IPS-18c (cell line): ENCODE results near the gene NR2C2.
"Not testable (repeated sequence)": the region's sequence is repeated elsewhere in the genome, so short reads cannot be mapped to it uniquely, and the experiment has no call there.

Source experiments
- H3K4me3 ChIP-seq: 2 replicates; pipeline ENCODE4 v1.7.0; 2013; ENCODE audit warnings: low read depth, mild to moderate bottlenecking, low read length, moderate library complexity; ENCODE audit not compliant: insufficient read depth
- H3K9me3 ChIP-seq: one replicate; pipeline ENCODE4 v1.6.1; 2013; ENCODE audit warnings: mild to moderate bottlenecking, low read length, moderate library complexity; ENCODE audit not compliant: control insufficient read depth, insufficient read depth

Gene NR2C2

GRCh38 chr3:14947100-14947885 is at the start of gene NR2C2:
Gene NR2C2 (plus strand): TSS chr3:14947583. CDS start chr3:15003915, 56,332 bp downstream.
- Histone ChIP-seq H3K4me3 (peak within 1 kb of the TSS; percentile 82), H3K9me3 (no peaks in the 10 kb centered on the region)

GRCh38 chr3:14898929-14899328 is 48.5 kb upstream of the NR2C2 start:
- H3K4me3 ChIP-seq = no peak overlapping the region
- H3K9me3 ChIP-seq = peaks cover 2% of the 10 kb centered on the region

GRCh38 chr3:14899993-14900618 is 47.3 kb upstream of the NR2C2 start:
- Histone ChIP-seq H3K4me3 (no peak overlapping the region), H3K9me3 (no peaks in the 10 kb centered on the region)

GRCh38 chr3:14900881-14901873 is 46.2 kb upstream of the NR2C2 start:
- H3K9me3 ChIP-seq = no peaks in the 10 kb centered on the region
- no peak overlapping the region for H3K4me3 ChIP-seq

DNA sequence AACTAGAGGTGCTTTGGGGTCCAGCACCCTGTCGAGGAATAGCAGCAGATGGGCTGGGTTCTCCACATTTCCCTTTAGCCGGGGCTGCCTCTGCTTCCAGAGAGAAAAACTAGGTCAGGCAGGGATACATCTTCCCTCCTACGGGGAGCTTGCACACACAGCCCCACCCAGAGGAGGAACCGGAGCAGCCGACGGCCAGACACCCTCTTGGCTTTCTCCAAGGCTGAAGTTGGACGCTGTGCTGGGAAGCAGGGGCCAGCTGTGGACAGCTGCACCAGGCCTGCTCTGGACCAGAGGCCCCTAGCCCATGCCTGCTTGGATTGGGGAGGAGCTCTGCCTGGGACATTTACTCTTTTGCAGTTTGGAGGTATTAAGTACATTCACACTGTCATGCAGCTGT is 44.7 kb upstream of the NR2C2 start:
- Histone ChIP-seq H3K4me3 (no peak overlapping the region), H3K9me3 (no peaks in the 10 kb centered on the region)

GRCh38 chr3:14903501-14903900 is 43.9 kb upstream of the NR2C2 start:
- not testable (repeated sequence) for H3K9me3 ChIP-seq, H3K4me3 ChIP-seq

DNA sequence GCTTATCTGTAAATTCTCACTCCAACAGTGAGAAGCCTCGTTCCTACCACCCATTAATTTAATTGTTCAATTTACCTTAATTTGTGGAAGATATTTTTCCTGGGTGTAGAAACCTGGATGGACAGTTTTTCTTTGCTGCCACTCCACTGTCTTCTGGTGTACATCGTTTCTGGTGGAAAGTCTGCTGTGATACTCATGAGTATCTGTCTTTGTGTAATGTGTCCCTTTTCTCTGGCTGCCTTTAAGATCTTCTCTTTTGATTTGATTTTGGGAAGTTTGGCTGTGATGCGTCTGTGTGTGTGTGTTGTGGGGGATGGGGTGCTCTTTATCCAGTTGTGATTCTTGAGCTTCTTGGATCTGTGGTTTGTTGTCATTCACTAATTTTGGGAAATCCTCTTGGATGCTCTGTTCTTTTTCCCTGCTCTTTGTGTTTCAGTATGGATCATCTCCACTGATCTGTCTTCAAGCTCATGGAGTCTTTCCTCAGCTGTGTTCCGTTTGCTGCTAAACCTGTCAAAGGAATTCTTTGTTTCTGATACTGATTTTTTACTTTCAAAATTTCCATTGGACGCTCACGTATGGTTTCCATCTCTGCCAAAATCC is 42.2 kb upstream of the NR2C2 start:
- no peaks in the 10 kb centered on the region for H3K9me3 ChIP-seq

DNA sequence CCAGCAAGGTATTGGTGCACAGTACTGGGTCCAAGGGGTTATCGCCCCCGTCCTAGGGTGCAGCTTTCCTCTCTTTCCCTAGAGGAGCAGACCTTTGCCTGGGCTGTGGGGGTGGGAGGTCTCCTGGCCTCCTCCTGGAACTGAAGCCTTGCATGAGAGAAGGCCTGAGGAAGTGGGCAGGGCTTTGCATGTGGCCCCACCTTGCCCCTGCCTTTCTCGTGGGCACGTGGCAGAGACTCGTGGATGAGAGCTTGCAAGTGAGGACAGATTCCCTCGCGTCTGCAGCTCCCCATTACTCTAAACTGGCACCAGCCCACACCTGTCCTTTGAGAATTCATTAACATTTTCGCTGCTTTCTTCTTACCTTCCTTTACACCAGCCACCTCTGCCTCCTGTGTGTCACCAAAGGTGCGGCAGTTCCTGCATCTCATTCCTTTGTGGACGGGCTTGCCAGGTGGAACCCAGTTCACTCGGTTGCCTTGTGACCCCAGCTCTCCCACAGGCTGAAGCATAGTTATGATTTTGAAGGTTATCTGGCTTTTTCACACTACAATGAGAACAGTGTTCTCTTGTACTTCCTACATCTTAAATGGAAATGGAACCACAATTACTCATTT is 40.9 kb upstream of the NR2C2 start:
- H3K4me3 ChIP-seq = no peak overlapping the region
- no peaks in the 10 kb centered on the region for H3K9me3 ChIP-seq

More for the DNA sequence above, 42.2 kb upstream of the NR2C2 start:
- H3K4me3 ChIP-seq = no peak overlapping the region

GRCh38 chr3:14907043-14907966 is 40.1 kb upstream of the NR2C2 start:
- no peaks in the 10 kb centered on the region for H3K9me3 ChIP-seq

GRCh38 chr3:14909250-14909649 is 38.1 kb upstream of the NR2C2 start:
- no peaks in the 10 kb centered on the region for H3K9me3 ChIP-seq
- no peak overlapping the region for H3K4me3 ChIP-seq

More at GRCh38 chr3:14907043-14907966, 40.1 kb upstream of the NR2C2 start:
- H3K4me3 ChIP-seq = no peak overlapping the region

GRCh38 chr3:14911651-14912050 is 35.7 kb upstream of the NR2C2 start:
- no peaks in the 10 kb centered on the region for H3K9me3 ChIP-seq
- no peak overlapping the region for H3K4me3 ChIP-seq

- Histone ChIP-seq H3K4me3 (no peak overlapping the region), H3K9me3 (no peaks in the 10 kb centered on the region)
Observed at GRCh38 chr3:14913071-14913925, 34.1 kb upstream of the NR2C2 start.

GRCh38 chr3:14913926-14914778 is 33.2 kb upstream of the NR2C2 start:
- Histone ChIP-seq H3K9me3 (no peaks in the 10 kb centered on the region), H3K4me3 (no peak overlapping the region)

DNA sequence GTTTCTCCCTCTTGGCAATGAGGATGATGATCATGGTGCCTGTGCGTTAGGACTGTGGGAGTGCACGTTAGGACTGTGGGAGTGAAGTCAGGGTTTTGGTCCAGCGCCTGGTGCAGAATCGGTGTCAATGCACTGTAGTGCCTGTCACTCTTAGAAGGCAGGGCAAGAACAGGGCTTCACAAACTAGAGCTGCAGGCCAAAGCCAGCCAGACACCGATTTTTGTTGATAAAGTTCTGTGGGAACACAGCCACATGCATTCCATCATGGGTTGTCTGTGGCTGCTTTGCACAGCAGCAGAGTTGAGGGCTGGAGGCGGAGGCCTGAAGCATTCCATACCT is 32.6 kb upstream of the NR2C2 start:
- no peaks in the 10 kb centered on the region for H3K9me3 ChIP-seq
- no peak overlapping the region for H3K4me3 ChIP-seq
